Hematopoietic multipotent progenitor cell treated with erythropoietin and hydrocortisone succinate and interleukin-3 and kit ligand, for 6 days (in vitro differentiated cells): ENCODE data around the gene SUPT20HL2.
A peak's percentile ranks its signal among the peaks of the same experiment; 100 is the strongest.
"Not testable (repeated sequence)": the region's sequence is repeated elsewhere in the genome, so short reads cannot be mapped to it uniquely, and the experiment has no call there.

Experiments
- DNase-seq: peaks from one replicate; pipeline ENCODE4 v3.0.0-alpha.2; 2015

Gene SUPT20HL2

DNA sequence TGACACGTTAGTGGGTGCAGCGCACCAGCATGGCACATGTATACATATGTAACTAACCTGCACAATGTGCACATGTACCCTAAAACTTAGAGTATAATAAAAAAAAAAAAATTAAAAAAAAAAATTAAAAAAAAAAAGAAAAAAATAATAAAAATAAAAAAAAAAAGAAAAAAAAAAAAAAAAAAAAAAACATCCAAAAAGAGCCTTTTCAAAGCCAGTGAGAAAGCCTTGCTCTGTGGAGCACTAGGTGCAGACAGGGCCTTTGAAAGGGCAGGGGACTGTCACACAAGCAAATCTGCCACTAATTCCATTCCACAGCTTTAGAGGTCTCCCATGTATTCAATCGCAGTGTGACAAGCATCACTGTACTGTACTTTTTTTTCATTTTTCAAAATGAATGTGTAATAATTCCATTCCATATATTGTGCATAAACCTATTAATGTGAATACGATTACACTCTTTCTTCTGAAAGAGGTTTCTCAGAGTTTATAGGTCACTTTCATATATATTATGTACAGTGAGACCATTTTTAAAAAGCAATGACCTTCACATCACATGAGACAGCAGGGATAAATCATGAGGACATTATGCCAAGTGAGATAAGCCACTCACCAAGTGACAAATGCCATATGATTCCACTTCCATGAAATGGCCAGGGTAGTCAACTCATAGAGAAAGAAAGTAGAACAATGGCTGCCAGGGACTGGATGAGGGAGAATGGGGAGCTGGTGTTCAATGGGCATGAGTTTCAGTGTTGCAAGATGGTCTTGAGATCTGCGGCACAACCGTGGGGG, 4.1 kb downstream of the SUPT20HL2 start:
- not testable (repeated sequence) for DNase-seq

DNA sequence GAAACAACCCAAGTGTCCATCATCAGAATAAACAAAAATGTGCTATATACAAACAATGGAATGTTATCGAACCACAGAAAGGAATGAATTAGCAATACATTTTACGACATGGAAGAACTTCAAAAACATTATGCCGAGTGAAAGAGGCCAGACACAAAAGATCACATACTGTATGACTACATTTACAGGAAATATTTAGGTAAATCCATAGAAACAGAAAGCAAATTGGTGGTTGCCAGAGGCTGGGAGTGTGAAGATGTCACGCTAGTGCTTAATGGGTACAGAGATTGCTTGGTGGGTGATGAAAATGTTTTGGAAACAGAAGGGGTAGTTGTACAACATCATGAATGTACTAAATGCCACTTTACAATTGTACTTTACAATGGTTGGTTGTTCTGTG, 5.1 kb downstream of the SUPT20HL2 start:
- DNase-seq: not testable (repeated sequence)

DNA sequence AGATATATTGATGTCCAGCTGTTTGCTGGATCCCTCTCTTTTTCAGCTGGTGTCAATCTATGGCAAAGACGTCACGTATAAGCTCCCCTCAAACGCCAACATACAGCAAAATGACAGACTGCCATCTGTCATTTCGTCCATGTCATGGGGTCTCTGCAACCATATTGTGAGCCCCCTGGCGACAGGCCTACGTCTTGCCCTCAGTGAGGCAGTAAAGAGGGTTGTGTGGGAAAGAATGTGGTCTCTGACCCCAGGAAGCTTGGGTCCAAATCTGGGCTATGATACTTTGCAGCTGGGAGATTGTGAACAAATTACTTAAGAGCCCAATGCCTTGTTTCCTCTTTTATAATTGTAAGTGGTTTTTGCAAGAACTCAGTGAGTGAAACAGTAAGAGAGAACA, 7.4 kb downstream of the SUPT20HL2 start:
- DNase-seq: no peak

DNA sequence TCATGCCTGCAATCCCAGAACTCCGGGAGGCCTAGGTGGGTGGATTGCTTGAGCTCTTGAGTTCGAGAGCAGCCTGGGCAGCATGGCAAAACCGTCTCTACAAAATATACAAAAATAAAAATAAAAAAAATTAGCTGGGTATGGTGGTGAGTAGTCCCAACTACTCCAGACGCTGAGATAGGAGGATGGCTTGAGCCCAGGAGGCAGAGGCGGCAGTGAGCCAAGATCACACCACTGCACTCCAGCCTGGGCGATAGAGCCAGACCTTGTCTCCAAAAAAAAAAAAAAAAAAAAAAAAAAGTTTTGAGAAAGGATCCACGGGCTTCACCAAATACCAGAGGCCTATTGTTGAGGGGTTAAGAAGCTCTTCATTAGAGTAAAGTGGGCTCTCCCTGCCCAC, 8.0 kb downstream of the SUPT20HL2 start:
- no peak for DNase-seq

DNA sequence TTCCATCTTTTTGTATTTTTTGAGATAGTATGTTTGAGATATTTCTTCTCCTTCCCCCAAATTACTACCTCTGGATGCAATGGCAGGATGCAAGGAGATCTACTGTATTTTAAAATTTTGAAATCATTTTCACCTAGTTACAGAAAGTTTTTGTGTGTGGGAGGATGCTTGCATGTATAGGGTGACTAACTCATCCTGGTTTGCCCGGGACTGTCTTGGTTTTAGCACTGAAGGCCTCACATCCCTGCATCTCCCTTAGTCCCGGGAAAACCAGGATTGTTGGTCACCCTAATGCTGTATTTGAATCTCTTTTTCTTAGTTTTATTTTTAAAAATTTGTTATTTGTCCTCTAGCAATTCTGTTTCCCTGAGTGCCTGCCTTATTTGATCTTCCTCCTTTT, 12.1 kb downstream of the SUPT20HL2 start:
- DNase-seq: no peak

DNA sequence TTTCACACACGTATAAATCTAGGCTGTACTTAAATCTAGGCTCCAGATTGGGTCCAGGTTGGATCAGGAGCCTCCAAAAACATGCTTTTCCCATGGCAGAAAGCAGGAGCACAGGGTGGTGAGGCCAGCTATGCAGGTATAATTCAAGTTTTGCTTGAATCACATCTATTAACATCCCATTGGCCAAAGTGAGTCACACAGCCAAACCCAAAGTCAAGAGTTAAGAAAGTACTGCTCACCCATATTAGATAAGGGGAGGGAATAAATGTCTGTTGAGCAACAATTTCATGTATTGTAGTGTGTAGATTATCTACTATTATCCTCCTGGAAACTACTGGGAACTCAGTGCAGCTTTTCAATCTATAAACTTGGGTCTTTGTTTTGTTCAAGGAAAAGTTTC, 12.8 kb downstream of the SUPT20HL2 start:
- DNase-seq: no peak

DNA sequence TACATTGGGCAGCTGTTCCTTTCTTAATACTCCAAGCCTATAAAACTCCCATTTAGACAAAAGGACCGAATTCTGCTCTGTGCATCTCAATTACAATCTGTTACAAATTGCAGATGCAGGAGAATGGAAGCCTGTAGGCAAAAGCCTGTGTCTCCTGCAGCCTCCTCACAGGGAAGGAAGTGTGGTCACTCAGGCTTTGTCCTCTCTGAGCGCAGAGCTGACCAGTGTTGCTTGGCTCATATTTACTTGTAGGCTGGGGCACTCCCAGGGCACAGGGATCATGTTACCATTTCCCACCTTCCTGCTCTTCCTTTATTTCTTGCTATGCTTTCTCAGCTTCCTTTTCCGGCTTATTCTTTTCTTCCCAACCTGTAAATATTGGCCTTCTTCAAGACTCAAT, 15.7 kb downstream of the SUPT20HL2 start:
- no peak for DNase-seq

DNA sequence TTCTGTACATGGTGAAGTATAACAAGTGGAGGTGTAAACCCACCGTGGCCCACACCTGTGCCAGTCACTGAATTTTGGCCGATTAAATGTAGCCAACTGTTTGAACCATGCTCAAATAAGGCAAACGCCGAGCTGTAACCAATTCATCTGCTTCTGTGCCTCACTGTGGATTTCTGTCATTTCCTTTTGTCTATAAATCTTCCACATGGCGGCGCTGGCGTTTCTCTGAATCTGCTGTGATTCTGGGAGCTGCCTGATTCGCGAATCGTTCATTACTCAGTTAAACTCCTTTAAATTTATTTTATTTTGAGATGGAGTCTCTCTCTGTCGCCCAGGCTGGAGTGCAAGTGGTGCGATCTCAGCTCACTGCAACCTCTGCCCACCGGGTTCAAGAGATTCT, 19.2 kb downstream of the SUPT20HL2 start:
- DNase-seq: peak; percentile 61

DNA sequence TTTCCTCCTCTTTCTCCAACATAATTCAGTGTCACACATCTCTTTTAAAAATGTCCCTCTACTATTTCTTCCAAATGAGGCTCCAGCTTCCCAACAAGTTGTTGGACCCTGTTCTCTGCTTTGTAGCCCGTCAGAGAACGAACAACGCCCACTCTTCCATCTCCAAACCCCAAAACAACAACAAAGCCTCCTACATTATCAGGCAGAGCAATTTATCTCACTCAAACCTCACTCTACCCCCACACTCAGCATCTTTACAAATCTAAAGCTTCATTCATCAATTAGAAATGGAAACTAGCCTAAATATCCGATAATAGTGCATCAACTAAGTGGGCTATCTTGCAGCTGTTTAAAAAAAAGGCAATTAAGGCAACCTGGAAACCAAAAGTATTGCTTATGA, 20.5 kb downstream of the SUPT20HL2 start:
- DNase-seq: no peak

DNA sequence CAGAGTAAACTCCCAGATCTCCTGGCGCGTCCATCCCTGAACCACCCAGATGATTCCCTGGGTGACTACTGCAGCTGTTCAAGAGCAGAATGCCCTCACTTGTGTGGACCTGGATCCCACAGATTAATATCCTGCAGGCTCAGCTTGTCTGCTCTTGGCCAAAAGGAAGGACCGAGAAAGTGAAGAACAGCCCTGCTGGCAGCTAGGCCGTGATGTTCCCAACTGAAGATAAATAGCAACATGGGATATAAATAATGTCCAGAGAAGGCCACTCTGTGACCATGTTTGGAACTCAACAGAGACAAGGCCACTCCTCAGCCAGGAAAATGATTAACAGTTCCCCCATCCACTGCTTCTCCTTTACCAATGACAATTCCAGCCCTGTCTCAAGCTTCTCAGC, 21.5 kb downstream of the SUPT20HL2 start:
- no peak for DNase-seq

DNA sequence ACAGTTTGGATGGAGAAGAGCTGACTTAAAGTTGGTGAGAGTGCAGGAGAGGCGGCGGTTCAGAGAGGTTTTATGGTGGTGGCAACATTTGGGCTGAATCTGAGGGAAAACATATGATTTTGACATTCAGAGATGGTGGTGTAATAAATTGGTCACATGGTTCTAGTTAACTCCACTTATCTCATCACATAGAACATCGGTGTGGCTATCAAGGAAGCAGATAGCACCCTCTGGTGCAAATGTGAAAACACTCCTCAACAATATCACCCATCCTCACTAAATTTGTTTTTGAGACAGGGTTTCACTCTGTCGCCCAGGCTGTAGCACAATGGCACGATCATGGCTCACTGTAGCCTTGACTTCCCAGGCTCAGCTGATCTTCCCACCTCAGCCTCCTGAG, 28.8 kb downstream of the SUPT20HL2 start:
- DNase-seq: peak; percentile 30

DNA sequence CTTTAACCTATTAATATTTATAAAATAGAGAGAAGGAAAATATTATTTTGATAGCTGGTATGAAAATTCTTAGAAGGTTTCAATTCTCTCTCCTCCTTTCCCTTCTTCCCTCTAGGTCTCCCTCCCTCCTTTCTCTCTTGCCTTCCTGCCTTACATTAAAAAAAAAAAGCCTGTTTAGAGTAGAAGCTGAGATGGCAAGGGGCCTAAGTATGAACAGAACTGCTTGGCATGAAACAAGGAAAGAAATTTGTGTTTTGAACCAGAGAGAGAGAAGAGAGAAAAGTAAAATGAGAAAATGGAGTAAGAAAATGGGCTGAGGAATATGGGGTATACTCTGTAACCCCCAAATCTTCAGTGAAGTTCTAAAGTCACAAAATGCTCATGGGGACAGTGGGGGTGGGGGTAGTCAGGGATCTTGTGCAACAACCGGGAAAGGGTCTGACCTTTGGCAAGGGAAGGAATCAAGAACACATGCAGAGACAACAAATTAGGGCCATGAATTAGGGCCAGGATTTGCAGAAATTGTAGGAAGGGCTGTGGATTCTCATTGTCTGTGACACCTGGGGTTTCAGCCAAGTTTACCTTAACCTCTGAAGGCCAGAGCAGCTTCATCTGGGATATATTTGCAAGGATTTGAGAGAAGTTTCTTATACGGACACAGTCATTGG, 30.6 kb downstream of the SUPT20HL2 start:
- DNase-seq: no peak

DNA sequence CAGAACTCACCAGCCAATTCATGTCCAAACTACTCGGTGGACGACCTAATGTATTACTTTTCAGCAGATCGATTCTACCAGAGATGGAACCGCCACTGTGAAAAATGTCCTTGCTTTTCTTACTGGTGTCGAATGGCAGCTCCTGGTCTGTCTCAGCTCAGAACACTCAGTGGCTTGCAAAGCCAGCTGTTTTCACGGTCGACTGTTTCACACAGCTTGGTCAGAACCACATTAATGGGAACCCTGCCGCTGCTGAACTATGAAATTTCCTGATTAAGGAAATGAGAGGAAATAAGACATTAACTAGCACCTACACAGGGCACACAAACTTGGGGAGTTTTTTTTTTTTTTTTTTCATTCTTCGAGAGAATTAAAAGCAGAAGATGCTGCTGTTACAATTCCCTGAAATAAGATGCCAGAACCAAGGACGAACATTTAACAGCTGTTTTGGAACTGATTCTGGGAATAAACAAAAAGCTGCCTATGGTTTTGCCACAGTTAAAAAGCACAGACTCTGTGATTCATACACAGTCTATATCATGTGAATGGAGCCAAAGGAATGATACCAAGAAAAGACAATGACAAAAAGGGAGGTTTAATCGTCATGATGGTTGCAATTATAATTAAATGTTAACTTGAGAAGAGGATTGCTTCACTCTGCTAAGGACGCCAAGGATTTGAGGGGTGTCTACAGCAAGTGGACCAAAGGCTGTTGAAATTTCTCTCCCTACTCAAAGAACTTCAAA, 31.3 kb downstream of the SUPT20HL2 start:
- no peak for DNase-seq

DNA sequence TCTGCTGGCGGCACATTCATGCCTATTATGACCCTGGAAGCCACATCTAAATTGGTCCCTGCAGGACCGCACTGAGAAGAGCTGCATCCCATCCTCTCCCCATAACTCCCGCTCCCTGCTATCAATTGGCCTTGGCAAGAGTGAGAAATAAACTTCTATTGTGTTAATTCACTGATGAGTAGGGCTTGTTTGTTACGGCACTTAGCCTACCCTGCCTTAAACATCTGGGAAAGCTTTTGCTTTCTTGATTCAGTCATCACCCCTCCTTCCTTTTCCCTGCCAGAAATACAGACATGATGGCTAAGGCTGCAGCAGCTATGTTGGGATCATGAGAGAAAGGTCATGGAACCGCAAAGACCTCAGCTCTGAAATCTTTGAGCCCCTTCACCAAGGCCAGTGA, 36.5 kb downstream of the SUPT20HL2 start:
- DNase-seq: no peak

DNA sequence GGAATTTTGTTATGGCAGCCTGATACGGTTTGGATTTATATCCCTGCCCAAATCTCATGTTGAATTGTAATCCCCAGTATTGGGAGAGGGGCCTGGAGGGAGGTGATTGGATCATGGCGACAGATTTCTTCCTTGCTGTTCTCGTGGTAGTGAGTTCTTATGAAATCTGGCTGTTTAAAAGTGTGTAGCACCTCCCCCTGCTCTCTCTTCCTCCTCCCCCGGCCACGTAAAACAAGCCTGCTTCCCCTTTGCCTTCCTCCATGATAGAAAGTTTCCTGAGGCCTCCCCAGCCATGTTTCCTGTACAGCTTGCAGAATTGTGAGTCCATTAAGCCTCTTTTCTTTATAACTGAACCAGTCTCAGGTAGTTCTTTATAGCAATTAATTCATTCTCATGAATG, 37.9 kb downstream of the SUPT20HL2 start:
- peak; percentile 12 for DNase-seq

DNA sequence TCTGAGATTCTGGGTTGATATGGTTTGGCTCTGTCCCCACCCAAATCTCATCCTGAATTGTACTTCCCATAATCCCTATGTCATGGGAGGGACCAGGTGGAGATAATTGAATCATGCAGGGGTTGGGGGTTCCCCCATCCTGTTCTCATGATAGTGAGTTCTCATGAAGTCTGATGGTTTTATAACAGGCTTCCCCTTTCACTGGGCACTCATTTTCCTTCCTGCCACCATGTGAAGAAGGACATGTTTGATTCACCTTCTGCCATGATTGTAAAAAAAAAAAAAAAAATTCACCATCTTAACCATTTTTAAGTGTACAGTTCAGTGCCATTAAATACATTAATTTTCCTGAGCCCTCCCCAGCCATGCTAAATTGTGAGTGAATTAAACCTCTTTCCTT, 42.6 kb downstream of the SUPT20HL2 start:
- DNase-seq: no peak

DNA sequence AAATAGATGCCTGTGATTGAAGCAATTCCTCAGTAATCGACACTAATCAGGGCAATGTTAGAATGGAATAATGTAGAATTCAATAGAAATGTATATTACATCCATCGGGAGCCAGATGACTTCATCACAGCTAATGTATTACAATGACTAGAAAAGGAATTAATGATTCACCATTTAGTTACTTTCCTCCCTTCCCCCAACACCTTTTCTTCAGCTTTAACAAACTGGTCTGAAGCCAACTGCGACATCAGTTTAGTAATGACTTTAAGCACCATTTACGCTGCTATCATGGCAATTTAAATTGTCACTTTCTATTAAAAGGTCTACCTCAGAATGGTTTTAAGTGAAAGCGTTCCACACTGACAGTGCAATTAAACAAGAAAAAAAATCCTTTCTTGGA, 45.1 kb downstream of the SUPT20HL2 start:
- no peak for DNase-seq

DNA sequence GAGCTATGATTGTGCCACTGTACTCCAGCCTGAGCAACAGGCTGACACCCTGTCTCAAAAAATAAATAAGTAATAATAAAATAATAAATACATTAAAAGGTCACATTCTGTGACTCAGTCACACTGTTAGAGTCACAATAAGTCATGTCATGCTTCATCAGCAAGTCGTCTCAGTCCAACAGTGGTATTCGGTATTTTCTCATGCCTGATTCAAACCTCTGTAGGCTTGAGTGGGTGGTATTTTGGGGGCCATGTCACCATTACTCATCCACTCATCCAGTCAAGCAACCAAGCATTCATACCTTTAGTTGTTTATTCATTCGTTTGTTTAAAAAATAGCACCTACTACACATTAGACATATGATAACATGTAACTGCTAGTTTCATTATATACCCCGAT, 46.9 kb downstream of the SUPT20HL2 start:
- DNase-seq: no peak

DNA sequence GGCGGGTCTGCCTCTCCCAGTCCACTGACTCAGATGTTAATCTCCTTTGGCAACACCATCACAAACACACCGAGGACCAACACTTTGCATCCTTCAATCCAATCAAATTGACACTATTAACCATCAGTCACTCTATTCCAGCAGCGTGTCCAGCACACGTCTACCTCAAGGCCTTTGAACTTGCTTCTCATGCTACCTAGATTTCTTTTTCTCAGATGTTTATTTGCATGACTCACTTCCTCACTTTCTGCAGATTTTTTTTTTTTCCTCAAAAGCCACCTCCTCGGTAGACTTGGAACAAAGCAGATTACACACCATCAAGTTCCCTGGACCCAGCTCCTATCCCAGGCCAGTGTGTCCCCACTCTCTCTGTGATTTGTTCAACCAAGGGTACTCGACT, 49.5 kb downstream of the SUPT20HL2 start:
- DNase-seq: no peak

DNA sequence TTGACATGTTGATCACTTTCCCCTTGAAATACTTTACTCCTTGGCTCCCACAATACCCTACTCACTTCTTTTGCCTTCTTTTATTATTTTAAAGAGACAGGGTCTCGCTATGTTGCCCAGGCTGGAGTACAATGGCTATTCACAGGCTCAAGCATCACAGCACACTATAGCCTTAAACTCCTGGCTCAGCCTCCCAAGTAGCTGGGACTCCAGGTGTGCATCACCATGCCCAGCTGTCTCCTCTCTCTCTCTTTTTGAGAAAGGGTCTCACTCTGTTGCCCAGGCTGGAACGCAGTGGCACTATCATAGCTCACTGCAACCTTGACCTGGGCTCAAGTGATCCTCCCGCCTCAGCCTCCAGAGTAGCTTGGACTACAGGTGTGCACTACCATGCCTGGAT, 51.6 kb downstream of the SUPT20HL2 start:
- DNase-seq: no peak
